HG03025 (cell line): ENCODE measurements around the gene COQ9.
"Not testable (repeated sequence)": the region's sequence is repeated elsewhere in the genome, so short reads cannot be mapped to it uniquely, and the experiment has no call there.

ENCODE experiments used
- ATAC-seq: cut with Tn5 transposase; IDR thresholded peaks from one replicate; pipeline ENCODE4 v1.9.1; 2021; ENCODE audit warnings: mild to moderate bottlenecking, moderate library complexity; ENCODE audit not compliant: unreplicated experiment, low FRiP score

The COQ9 gene

GRCh38 chr16:57447186-57447962, at the start of gene COQ9, which contains the start of gene CIAPIN1:
Gene COQ9, plus strand, starts transcription at chr16:57447479. Its CDS starts 27 bp downstream, at chr16:57447506.
Gene CIAPIN1, minus strand, starts transcription at chr16:57447385. Its CDS starts 6,457 bp downstream, at chr16:57440928.
- peak; percentile 97 for ATAC-seq

GRCh38 chr16:57397493-57397892, 49.8 kb upstream of the COQ9 start:
- not testable (repeated sequence) for ATAC-seq

DNA sequence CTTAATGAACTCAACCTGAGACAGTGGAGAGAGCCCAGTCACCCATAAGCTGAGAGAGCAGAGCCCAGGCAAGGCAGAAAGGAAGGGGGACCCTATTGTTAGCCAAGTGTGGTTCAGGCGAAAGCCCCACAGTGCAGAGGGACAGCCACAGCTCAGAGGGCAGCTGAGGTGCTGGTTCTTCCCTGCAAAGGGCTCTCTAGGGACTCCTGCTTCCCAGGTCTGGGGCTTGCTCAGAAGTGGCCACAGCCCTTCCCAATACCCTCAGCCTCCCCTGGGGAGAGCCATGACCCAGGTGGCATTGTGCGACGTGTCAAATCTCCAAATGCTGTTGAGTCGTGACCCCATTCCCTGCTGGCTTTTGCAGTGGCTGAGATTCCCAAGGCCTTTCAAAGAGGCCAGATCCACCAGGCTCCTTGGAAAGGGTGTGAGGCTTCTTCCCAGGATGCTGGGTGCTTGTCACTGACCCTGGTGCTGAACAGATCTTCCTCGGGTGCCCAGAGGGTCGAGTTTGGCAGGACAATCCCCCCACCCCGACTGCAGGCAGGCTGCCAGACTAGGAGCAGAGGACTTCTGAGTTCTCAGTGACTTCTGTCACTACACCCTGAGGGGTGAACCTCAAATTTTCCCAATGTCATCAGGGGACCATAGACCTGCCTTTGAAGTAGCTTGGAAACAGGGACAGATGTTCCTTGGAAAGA, 45.2 kb upstream of the COQ9 start:
- ATAC-seq = no peak

- no peak for ATAC-seq
Observed at GRCh38 chr16:57403965-57404817, 43.1 kb upstream of the COQ9 start, which contains the start of gene CCL17. Gene CCL17, plus strand, starts transcription at chr16:57404767. Its CDS starts 9,166 bp downstream, at chr16:57413933.

DNA sequence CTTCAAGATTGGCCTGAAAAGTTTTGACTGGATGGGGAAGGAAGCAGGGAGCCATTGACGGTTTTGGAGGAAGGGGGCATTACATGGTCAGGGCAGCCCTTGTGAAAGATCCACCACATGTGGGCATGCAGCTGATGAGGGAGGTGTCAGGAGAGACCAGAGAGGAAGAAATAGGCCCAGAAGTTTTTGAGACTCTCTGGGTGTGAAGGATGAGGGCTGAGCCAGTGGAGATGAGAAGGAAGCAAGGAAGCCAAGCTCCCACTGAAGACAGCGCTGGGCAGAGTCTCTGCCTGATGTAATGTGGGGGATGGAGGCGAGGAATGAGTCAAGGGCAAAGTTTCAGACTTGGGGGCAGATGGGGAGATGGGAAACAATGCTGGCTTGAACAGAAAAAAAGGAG, 42.2 kb upstream of the COQ9 start:
- ATAC-seq = no peak

- no peak for ATAC-seq
Observed at GRCh38 chr16:57406881-57407280, 40.4 kb upstream of the COQ9 start.

DNA sequence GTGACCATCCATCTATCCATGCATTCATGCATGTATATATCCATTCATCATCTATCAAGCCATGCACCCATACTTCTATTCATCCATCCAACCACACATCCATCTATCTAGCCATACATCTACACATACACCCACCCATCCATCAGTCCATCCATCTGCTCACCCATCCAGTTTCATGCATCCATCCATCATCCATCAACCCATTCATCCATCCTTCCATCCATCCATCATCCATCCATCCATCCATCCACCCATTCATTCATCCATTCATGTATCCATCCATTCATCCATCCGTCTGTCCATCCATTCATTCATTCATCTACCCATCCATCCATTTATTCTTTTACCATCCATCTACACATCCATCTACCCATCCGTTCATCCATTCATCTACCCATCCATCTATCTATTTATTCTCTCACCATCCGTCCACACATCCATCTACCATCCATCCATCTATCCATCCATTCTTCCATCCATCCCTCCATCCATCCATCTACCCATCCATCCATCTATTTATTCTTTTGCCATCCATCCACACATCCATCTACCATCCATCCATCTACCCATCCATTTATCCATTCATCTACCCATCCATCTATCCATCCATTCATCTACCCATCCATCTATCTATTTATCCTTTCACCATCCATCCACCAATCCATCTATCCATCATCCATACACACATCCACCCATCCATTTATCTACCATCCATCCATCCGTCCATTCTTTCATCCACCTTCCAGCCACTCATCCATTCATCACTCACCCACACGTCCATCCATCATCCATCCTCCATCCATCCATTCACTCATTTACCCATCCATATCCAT, 39.5 kb upstream of the COQ9 start:
- no peak for ATAC-seq

DNA sequence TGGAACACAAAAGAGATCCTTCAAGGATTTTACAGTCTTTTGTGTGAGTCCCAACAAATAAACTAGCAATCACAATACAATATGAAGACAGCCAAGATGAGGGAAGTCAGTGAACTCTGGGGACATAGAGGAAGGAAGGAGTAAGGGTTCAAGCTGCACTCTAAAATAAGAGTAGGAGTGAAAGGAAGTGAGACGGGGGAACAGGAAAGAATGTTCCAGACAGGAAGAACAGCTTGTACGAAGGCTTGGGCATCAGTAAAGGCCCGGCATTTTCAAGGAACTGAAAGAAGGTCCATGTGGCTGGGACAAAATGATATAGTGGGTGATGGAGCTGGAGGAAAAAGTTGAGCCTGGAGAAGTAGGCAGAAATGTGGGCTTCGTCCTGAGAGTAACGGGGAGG, 38.2 kb upstream of the COQ9 start:
- ATAC-seq = no peak

GRCh38 chr16:57409870-57410587, 37.2 kb upstream of the COQ9 start:
- ATAC-seq = no peak

DNA sequence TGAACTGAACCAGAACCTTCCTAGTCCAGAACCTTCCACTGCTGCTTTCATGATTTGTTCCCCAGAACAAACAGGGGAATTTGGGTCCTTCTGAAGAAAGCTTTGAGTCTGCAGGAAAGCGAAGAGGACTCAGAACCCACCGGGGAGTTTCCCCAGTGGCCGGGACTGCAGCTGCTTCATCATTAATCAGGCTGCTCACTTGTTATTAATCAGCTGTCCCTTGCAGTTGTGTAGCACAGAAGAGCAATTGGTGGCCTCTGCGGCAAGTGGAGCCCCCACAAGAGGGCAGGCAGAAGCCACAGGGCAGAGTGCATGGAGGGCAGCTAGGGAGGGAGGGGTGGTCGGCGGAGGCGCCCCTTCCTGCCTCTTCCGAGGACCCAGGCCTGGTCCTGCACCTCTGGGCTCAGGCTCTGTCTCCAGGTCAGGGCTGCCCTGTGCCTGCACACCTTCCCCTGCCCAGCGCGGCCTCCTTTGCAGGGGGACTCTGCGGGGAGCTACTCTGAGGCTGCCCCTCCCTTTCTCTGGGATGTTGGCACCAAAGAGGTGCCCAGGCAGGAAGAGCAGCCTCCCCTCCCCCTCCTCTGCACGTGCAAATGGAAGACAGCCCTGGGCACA, 35.8 kb upstream of the COQ9 start:
- ATAC-seq = no peak

DNA sequence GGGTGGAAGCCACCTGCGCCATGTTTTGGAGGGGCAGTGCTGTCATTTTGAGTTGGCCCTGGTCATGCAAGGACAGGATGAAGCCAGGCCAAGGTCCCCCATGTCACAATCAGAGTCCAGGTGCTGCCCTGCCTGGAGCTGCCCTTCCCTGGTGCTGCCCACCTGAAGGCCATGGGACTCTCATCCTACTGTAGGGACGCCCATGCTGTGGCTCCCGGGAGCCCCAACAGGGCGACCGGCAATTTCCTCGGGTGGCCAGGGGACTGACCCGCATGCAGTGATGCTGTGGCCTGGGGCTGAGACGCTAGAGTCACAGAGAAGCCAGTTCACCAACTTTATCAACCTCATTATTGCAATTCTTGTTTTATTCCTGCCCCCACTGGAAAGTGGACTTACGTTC, 34.7 kb upstream of the COQ9 start:
- ATAC-seq = no peak

DNA sequence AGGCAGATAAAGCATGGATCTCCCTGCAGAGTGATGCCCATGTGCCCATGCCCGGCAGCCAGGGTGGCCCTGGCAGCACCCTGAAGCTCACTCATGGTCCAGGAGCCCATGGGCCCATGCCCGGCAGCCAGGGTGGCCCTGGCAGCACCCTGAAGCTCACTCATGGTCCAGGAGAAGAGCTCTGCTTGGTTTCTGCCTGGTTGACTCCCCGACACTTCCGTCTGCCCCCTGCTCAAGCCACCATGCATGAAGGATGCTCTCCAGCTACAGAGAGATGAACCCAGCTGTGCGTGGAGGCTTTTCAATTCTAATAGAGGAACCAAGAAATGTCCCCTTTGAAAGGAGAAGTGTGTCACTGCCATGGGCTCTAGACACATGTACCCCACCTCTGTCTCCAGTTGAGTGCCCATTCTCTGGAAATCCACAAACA, 34.0 kb upstream of the COQ9 start:
- ATAC-seq = peak; percentile 57

DNA sequence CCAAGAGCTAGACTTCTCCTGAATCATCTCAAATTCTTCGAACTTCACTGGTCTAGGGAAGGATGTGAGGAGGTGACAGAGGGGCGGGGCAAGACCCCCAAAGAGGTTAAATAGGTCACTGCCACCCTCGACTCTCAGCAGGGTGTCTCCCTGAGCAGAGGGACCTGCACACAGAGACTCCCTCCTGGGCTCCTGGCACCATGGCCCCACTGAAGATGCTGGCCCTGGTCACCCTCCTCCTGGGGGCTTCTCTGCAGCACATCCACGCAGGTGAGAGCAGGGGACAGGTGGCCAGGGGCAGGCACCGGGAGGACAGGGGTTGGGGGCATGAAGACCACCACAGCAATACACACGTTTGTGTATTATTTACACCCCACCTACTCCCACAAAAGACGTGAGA, 33.5 kb upstream of the COQ9 start:
- no peak for ATAC-seq

- ATAC-seq = no peak
Observed at GRCh38 chr16:57416084-57416483, 31.2 kb upstream of the COQ9 start.

GRCh38 chr16:57419506-57419905, 27.8 kb upstream of the COQ9 start:
- no peak for ATAC-seq

DNA sequence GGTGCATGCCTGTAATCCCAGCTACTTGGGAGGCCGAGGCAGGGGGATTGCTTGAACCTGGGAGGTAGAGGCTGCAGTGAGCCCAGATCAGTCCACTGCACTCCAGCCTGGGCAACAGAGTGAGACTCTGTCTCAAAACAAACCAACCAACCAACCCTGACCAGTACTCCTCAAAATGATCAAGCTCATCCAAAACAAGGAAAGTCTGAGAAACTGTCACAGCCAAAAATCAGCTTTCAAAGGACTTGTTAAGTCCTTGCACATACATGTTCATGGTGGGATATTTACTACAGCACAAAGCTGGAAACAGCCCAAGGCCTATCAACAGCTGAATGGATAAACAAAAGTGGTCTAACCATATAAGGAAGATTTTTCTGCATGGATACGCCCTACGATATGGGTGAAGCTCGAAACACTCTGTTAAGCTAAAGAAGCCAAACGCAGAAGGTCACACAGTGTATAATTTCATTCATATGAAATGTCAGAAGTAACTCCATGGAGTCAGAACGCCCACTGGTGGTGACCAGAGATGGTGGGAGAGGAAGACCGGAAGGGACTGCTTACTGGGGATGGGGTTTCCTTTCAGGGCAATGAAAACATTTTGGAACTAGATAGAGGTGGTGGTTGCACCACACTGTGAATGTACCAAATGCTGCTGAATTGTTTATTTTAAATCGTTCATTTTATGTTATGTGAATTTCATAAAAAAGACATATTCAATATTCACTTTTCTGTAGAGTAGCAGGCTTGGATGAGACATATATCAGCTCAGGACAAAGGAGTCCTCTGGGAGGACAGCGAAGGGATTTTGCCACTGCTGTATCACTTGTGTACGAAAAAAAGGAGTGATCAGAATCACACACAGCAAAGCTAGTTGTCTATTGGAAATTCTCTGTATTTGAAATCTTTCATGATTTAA, 25.0 kb upstream of the COQ9 start:
- ATAC-seq = no peak

DNA sequence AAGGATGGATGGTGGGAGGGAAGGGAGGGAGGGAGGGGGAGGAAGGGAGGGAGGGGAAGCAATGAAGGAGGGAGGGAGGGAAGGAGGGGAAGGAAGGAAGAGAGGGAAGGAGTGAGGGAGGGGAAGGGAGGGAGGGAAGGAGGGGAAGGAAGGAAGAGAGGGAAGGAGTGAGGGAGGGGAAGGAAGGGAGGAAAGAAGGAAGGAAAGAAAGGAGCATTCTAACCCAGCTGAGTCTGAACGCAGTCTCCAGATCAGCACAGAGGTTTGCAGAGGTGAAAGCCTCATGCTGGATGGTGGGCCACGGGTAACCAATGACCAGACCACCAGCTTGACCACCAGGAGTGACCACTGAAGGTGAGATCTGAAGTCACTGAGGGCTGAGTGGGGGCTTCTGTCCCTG, 24.1 kb upstream of the COQ9 start:
- no peak for ATAC-seq

- no peak for ATAC-seq
Observed at GRCh38 chr16:57424583-57424982, 22.7 kb upstream of the COQ9 start.
